SHP77 (cell line): ENCODE data around the gene MED26.

Source experiments
- DNase-seq, 2 experiments: peaks; one replicate each; lab custom pipeline; 2025; lab: John Stamatoyannopoulos, UW

Gene MED26

DNA sequence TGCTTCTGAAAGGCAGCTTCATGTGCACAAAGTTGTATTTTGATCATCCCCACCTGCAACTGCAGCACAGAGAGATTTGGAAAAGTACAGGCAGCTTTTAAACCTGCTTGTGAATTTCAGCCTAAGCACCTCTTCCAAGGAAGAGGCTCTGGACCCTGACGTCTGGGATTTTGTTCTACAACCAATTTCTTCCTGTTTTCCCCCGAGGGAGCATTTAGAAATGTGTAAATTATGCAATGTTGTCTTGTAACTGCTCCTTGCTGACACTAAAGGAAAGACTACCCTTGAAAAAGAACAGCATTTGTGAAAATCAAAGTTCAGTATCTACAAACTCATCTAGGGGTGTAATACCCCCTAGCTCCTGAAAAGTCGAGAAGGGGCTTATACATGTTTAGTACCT, 15.4 kb downstream of the MED26 start:
- DNase-seq: no peak

DNA sequence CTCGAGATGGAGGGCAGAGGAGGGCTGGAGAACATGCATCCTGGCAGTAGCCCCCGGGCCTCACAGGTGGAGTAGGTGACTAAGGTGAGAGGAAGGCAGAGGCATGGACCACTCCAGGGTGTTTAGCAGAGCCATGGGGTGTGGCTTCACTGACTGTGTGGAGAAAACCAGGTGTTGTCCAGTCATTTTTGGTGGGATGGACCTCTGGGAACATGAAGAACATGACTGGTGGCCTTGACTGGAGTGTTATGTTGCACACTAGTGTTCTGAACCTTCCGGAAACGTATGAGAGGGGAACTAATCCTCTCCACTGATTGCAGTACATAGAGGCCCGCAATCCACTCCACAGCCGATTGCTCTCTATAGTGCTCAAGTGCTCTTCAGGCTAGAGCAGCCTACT, 16.9 kb downstream of the MED26 start:
- no peak for DNase-seq

- no peak for DNase-seq
Measured at GRCh38 chr19:16609511-16610200, 18.3 kb downstream of the MED26 start.

- no peak for DNase-seq
Measured at GRCh38 chr19:16608290-16608739, 19.7 kb downstream of the MED26 start.

GRCh38 chr19:16607819-16608218, 20.2 kb downstream of the MED26 start:
- no peak for DNase-seq

DNA sequence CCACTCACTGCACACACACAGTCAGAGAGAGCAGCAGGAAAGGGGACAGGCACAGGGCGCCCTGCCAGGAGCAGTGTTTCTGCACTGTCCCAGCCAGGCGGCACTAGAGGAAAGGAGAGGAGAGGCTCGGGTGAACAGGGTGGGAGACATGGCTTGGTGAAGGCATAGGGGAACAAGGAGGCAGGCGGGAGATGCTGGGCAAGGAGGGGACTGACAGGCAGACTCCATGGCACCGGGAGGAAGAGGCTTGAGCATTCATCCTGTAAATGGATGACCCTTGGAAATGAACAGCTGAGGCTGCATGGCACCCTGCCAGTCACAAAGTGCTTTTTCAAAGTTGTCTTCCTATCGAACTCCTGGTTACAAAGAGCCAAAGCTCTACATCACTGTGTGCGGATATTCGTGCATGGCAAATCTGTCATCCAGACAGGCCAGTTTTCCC, 22.4 kb downstream of the MED26 start:
- no peak for DNase-seq

- DNase-seq: no peak
Measured at GRCh38 chr19:16605115-16605514, 22.9 kb downstream of the MED26 start.

DNA sequence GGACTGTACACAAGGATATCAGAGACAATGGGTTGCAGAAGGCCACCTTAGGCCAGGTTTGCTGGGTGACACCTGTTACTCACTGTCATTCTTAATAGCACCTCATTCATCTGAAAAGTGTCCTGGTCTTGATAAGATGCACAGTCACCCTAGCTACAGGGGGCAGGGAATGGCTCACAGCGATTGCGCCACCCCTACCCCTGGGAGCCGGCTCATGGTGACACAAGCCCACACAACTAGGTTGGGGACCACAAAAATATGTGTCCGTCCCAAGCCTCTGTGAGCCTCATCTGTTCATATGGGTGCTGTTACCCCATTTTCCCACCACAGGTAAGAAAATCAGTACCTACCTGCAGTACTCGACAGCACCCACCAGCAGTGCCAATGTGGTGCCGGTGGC, 23.4 kb downstream of the MED26 start:
- DNase-seq: no peak

DNA sequence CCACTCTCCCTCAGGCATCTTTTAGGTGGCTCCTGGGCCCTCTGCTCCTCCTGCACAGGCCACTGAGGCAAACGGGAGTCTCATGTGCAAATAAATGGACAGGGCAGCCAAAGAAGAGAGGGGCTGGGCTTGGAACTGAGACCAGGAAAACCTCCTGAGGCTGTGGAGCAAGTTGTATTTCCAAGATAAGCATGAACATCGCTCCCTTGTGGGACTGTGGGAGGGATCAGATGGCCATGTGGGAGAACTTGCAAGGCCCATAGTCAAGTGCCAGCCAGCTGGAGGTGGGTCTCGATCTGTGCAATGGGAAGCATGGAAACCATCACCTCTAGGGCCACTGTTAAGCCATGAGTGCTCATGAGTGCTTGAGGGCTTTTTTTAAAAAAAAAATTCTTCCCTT, 24.9 kb downstream of the MED26 start:
- no peak for DNase-seq

GRCh38 chr19:16601378-16602052, 26.5 kb downstream of the MED26 start:
- no peak for DNase-seq

DNA sequence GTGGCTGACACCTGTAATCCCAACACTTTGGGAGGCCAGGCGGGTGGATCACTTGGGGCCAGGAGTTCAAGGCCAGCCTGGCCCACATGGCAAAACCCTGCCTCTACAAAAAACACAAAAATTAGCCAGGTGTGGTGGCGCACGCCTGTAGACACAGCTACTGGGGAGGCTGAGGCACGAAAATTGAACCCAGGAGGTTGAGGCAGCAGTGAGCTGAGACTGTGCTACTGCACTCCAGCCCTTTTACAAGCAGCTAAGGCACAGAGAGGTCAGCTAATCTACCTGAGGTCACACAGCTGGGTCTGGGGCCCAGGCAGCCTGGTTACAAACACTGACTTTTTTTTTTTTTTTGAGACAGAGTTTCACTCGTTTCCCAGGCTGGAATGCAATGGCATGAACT, 27.2 kb downstream of the MED26 start:
- DNase-seq: no peak

DNA sequence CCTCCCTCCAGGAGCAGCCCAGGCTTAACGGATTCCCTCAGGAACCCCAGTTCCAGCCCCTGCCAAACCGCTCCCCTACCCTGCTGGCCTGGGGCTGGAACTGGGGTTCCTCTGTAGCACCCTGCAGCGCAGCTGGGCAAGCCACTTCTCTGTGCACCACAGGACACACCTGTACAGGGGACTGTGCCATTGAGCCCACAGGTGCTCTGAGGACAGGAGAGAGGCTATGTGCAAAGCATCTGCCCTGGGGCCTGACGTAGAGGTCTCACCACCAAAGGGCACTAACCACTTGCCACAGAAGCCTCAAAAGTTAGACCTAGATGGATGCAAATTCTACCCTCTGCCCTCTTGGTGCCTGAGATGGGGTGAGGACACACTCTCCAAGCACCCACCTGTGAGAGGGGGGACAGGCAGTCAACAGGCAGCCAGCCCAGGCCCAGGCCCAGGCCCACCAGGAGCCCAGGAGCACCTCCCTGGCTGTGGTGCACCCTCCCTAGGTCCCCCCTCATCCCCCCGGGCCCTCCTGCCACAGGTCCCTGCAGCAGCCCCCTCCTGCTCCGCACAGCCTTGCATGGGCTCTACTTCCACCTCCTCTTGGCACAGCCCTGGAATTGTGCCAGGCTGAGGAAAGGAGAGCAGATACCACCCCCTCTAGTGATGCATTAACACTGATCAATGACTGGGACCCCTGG, 28.2 kb downstream of the MED26 start:
- DNase-seq: no peak

DNA sequence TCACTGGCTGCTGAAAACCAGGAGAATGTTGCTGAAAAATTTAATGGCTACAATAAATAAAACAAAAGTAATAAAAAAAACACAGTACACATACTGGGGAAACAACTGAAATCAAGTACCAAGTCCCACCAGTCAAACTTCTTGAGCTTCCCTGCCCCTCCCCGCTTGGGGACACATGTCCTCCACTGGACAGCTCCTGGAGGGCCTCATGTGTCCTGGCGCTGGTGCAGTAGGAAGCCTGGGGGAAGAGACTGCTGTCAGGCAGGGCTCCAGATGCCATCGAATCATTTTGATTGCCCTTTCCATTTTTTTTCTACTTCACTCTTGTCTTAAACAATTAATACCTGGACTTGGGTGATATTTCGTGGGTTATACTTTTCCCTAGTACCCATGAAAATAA, 29.2 kb downstream of the MED26 start:
- DNase-seq: no peak

DNA sequence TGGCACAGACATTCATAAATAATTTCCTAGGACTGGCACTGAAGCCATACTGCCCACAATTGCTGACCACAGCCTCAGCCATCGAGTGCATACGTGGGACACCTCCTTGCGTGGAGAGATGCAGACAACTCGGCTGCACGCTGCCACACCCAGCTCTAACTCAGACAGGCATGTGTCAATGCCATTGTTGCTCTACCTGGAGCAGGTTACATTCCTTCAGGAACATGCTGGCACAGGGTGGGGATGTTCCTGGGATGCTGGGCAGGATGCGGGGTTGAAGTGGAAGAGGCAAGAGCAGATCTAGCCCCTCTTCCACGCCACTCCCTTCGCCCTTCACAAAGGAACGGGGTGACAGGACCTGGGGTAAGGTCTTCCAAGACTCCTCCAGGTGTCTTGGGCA, 31.6 kb downstream of the MED26 start:
- no peak for DNase-seq

DNA sequence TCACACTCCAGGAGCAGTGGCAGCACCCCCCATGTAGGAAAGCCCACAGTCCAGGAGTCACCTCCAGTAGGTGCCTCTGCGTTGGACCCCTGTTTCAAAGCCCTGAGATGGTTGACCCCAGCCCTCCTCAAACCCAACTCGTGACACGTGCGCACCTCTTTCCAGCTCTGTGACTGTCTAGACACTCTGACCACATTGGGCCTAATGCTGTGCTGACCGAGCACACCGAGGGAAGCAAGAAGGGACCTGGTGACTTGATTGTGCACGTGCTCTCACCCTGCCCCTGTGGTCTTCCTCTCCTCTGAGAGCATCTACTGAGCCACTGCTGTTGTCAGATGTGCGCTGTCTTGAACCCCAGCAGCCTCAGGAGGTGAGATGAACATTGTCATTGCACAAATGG, 32.9 kb downstream of the MED26 start:
- DNase-seq: no peak

DNA sequence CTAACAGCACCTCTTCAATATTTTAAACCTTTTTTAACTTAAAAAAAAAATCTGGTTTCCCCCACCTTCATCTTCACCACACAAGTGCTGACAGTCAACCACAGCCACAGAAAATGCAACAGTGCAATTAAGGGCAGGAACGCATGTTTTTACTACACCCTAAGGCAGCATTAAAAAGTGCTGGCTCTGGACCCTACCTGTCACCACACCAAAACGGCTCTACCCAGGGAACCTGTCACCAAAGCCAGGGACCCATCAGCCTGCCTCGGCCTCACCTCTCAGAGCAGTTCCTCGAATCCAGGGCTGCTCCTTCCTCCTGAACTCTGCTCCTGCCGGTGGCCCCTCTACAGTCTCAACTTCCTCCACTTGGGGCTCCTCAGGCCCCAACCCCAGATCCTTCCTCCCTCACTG, 33.3 kb downstream of the MED26 start:
- no peak for DNase-seq

- no peak for DNase-seq
Measured at GRCh38 chr19:16594131-16594586, 33.8 kb downstream of the MED26 start.

DNA sequence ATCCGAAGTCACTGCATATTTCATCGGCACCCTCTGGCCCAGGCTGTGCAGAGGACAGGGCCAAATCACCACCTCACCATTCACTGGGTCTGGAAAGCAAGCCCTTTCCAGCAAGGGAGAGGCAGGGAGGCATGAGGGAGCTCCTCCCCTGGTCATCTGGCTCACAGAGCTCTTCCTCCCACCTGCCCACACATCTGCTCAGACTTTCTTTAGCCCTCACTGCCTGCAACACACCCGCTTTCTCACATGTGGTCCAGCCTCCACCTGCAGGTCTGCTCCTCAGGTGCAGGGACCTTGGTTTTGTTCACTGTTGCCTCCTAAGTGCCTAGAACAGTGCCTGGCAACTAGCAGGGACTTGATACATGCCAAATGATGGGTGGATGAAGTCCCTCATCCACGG, 34.8 kb downstream of the MED26 start:
- no peak for DNase-seq

DNA sequence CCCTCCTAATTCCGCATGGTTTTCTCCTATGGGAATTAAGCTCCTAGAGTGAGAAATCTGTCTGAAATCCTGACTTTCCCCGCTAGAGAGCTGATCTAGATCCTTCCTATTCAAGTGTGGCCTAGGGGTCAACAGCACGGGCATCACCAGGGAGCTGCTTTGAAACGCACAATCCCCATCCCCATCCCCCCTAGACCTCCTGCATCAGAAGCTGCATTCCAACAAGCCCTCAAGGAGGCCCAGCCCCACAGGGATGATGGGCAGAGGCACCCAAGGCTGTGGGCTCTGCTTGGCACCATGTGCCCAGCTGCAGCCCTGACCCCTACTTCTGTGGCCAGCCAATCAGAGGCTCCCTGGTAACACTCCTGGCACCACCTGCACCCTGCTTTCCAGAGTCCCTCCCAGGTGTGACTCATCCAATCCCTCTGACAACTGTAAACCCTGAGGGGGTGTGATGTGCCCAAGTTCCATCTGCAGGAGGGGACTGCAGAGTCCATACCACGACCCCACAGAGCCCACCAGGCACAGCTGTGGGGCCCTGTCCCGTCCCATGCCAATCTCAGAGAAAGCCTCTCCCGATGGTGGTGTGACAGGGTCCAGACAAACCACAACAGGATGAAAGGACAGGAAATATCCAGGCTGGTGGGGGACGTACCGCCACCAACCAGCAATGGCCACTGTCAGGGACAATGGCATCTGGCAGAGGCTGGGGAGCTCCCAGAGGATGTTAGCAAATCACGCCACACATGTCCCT, 36.0 kb downstream of the MED26 start:
- DNase-seq: no peak

DNA sequence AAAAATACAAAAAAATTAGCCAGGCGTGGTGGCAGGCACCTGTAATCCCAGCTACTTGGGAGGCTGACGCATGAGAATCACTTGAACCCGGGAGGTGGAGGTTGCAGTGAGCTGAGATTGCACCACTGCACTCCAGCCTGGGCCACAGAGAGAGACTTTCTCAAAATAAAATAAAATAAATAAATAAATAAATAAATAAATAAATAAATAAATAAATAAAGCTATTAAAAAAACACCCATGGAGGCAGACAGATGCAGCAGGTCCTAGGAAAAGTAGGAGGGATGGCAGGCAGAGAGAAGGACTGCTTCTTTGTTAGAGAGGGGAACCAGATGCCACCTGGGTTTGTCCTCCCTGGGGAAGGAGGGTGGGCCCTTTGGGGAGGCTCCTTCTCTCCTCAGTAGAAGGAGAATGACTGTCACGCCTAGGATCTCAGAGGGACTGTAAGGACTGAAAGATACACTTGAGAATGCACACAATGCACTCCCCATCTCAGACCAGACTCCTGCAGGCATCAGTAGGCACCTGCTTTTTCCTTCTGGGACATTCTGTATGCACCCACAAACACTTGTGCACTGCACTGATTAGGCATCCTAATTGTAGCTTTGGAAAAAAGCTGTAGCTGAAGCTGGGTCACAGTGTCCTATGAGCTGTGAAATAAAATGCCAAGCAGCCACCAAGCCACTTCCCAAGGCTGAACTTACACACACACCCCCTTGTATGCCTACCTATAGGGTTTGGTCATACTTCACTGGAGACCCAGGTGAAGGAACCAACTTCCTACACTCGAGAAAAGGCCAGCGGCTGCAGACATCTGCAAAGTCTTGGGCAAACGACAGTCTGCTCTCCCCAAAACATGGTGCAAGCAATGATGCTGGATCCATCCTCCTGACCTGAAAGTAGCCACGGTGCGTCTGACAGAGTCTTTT, 36.9 kb downstream of the MED26 start:
- no peak for DNase-seq

DNA sequence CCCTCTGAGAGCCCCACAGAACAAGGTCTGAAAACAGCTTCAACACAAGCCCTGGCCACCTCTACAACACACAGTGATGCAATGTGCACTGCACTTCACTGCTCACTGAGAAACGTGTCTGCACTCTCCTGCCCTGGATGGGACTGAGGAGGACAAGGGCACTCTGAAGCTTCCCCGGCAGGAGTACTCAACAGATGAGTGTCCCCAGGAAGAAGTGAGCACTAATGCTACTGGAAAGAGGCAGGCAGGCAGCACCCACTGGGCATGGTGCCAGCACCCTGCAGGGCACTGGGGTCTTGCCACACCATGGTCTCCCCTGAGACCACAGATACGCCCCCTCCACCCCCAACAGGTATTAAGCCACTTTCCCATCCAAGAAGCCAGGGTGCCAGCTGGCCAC, 38.1 kb downstream of the MED26 start:
- DNase-seq: no peak
